ENCODE data around the gene RIN3.
"Not testable (repeated sequence)": the region's sequence is repeated elsewhere in the genome, so short reads cannot be mapped to it uniquely, and the experiment has no call there.

Gene RIN3

DNA sequence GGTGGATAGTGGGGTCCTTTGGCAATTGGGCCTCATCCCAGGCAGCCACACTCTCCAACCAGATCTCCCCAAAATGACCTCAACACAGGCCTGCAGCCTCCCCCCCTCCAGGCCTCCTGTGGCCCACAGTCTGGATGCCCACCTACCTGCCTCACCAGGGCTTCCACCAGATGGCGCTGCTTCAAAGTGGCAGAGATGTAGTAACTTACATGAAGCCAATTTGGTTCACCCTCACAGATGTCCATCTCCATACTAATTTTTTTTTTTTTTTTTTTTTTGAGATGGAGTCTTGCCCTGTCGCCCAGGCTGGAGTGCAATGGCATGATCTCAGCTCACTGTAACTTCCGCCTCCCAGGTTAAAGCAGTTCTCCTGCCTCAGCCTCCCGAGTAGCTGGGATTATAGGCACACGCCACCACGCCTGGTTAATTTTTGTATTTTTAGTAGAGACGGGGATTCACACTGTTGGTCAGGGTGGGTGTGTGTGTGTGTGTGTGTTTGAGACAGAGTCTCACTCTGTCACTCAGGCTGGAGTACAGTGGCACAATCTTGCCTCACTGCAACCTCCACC lies 201.2 kb downstream of the RIN3 start:
- DNase-seq (ENCODE audit: low read depth) = peak; percentile 34
- TF ChIP-seq, protein P1, sequence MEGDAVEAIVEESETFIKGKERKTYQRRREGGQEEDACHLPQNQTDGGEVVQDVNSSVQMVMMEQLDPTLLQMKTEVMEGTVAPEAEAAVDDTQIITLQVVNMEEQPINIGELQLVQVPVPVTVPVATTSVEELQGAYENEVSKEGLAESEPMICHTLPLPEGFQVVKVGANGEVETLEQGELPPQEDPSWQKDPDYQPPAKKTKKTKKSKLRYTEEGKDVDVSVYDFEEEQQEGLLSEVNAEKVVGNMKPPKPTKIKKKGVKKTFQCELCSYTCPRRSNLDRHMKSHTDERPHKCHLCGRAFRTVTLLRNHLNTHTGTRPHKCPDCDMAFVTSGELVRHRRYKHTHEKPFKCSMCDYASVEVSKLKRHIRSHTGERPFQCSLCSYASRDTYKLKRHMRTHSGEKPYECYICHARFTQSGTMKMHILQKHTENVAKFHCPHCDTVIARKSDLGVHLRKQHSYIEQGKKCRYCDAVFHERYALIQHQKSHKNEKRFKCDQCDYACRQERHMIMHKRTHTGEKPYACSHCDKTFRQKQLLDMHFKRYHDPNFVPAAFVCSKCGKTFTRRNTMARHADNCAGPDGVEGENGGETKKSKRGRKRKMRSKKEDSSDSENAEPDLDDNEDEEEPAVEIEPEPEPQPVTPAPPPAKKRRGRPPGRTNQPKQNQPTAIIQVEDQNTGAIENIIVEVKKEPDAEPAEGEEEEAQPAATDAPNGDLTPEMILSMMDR (IDR thresholded peaks at IDR 0.05; ENCODE audit: low read depth, low read length, missing control alignments) = peak; percentile 83
- H3K4me3 ChIP-seq (ENCODE audit: low read depth, low read length); in situ Hi-C loops (cut with HindIII; ENCODE audit: low sequenced_read_pairs): not testable (repeated sequence)

DNA sequence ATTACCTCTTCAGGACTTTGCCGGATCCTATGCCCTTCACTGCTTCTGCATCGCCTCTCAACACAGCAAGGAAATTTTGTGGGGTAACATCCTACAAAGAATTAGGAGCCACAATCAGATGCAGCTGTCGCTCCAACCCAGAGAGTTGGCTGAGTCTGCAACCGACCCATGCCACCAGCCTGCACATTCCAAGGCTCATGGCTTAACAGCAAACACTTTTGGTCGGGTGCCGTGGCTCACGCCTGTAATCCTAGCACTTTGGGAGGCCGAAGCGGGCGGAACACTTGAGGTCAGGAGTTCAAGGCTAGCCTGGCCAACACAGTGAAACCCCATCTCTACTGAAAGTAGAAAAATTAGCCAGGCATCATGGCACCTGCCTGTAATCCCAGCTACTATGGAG lies 202.6 kb downstream of the RIN3 start:
- H3K4me3 ChIP-seq (ENCODE audit: low read depth, low read length) = no peak overlapping the region
- DNase-seq (ENCODE audit: low read depth) = no peak
- TF ChIP-seq, protein P1 (IDR thresholded peaks at IDR 0.05; ENCODE audit: low read depth, low read length, missing control alignments) = no peak
- in situ Hi-C loops (cut with HindIII; ENCODE audit: low sequenced_read_pairs) = no loop called here

DNA sequence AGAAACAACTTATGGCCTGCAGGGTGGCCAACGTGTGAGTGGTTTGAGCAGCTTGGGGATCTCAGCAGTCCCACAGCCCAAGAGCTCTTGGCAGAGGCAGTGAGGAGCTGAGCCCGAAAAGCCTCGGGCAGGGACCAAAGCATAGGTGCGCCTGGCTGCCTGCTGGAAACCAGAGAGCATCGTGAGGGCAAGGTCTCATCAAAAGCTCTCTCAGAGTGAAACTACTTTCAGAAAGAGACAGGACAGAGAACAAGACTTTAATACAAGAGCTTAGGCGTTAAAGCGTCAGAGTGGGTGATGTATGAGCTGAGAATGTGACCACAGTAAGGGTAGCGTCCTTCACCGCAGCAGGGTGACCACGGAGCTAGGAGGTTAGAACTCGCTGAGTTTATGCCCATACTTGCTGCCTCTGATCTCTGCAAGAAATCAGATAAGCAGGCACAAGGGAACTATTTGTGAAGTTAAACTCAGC lies 204.0 kb downstream of the RIN3 start:
- no peak overlapping the region for H3K4me3 ChIP-seq (ENCODE audit: low read depth, low read length)
- no peak for DNase-seq (ENCODE audit: low read depth)
- in situ Hi-C loops (cut with HindIII; ENCODE audit: low sequenced_read_pairs) = no loop called here
- TF ChIP-seq, protein P1 (IDR thresholded peaks at IDR 0.05; ENCODE audit: low read depth, low read length, missing control alignments) = no peak

DNA sequence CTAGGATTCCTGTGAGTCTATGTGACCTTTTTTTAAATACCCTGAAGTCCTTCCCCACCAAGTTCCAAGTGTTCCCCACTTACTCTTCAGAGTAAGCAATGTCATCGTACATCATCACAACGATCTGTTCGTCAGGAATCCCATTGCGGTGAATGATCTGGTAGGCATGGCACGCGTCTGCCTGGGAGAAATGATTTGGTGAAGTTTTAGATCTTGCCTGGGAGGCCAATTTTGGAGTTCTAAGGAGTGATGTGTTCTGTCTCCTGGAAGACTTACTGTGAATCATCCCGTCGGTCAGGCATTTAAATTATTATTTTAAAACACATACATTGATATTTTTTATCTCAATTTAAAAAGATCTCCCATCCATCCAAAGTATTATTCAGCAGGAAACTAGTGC lies 205.1 kb downstream of the RIN3 start:
- in situ Hi-C loops (cut with HindIII; ENCODE audit: low sequenced_read_pairs) = no loop called here
- no peak overlapping the region for H3K4me3 ChIP-seq (ENCODE audit: low read depth, low read length)
- TF ChIP-seq, protein P1 (IDR thresholded peaks at IDR 0.05; ENCODE audit: low read depth, low read length, missing control alignments) = no peak
- DNase-seq (ENCODE audit: low read depth) = peak; percentile 62

DNA sequence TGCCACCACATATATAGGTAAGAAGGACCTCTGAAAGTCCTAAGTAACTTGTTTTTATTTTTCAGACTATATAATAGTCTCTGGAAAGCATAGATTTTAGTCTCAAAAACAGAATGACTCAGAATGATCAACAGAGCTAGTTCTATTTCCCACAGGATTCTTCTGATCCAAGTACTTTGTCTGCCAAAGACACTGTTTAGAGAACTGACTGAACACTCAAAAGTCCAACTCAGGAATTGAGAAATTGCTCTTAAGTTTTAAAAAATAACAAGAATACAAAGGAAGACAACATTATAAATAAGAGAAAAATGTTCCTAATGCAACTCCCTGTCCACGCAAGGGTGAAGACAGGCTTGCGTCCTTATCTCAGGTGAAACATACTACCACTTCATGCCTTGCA lies 205.8 kb downstream of the RIN3 start:
- no peak overlapping the region for H3K4me3 ChIP-seq (ENCODE audit: low read depth, low read length)
- in situ Hi-C loops (cut with HindIII; ENCODE audit: low sequenced_read_pairs) = no loop called here
- DNase-seq (ENCODE audit: low read depth) = no peak
- TF ChIP-seq, protein P1 (IDR thresholded peaks at IDR 0.05; ENCODE audit: low read depth, low read length, missing control alignments) = no peak

DNA sequence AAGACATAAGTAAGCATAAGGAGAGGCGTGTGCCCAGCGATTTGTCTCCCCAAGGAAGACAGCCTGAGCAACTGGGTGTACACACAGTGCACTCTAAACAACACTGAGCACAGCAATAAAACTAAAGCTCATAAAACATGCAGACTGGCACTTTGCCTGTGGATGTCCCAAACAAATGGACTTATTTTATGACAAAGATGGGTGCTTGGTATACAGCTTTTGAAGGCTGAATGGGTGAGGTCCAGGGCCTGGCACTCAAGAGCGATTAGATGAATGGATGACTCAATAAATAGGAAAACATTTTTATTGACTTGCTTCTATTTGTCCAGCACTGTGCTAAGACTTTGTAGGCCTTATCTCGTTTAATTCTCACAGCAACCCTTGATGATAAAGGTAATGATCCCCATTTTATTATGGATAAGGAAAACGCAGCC lies 206.3 kb downstream of the RIN3 start:
- no peak for DNase-seq (ENCODE audit: low read depth)
- H3K4me3 ChIP-seq (ENCODE audit: low read depth, low read length) = no peak overlapping the region
- in situ Hi-C loops (cut with HindIII; ENCODE audit: low sequenced_read_pairs) = no loop called here
- TF ChIP-seq, protein P1 (IDR thresholded peaks at IDR 0.05; ENCODE audit: low read depth, low read length, missing control alignments) = no peak

Data from astrocyte of the cerebellum (primary cell).